K562 (cell line): ENCODE data around the gene LBP. TPM values are rescaled to one million over a fixed set of nuclear protein-coding genes. Genes with fewer than 3 reads are reported as not detected.

ENCODE experiments used
- ATAC-seq: fragments of 200-7000 bp; cut with Tn5 transposase; 3 replicates; pipeline ENCODE4 v1.9.1; 2020; ENCODE audit warnings: moderate library complexity
- BruUV-seq: library from RNA; stranded (reverse); fragments of 400-500 nt; replicated peaks from 2 replicates; lab custom pipeline; 2021; lab: Mats Ljungman, UMichigan
- CTCF ChIA-PET: fragments of 300-600 bp; formaldehyde crosslinking; extraction: SDS; loops from one replicate; lab custom pipeline; 2021; ENCODE audit warnings: low intra/inter-chr PET ratio; lab: Yijun Ruan, JAX
- POLR2A ChIA-PET: fragments of 300-600, 350-650 bp; sonication (Branson Sonifier 250); formaldehyde crosslinking; extraction: SDS; loops from one replicate; lab custom pipeline; 2021; ENCODE audit warnings: antibody characterized with exemption, inconsistent platforms; lab: Yijun Ruan, JAX
- DNase-seq, 4 experiments: peaks; one replicate each; pipeline versions ENCODE4 v3.0.0 to v3.0.0-alpha.2; 2011 to 2018; ENCODE audit warnings: low spot score in 3 of 4, mixed read lengths in 3 of 4; ENCODE audit errors: extremely low read depth in 1 of 4
- FAIRE-seq: peaks from 2 replicates; lab custom pipeline; 2011; peaks lifted over from hg19 to GRCh38; lab: Jason Lieb, UNC
- H2AFZ ChIP-seq: 2 replicates; pipeline ENCODE4 v1.6.0; 2011; ENCODE audit warnings: low read depth, low read length, control low read depth, inconsistent platforms
- H3K27ac ChIP-seq: fragments of 200-600 bp; 3 replicates; pipeline ENCODE4 v1.8.0; 2011; ENCODE audit warnings: low read depth, mild to moderate bottlenecking, control low read depth, inconsistent platforms, low read length, moderate library complexity, mixed read lengths; ENCODE audit errors: extremely low read depth
- H3K27me3 ChIP-seq, 2 experiments: fragments of 300-600 bp in 1 of 2; 2 replicates in 1 of 2; 3 replicates in 1 of 2; pipeline versions ENCODE4 v1.6.0 to v1.8.0; 2011; ENCODE audit warnings: inconsistent platforms in 2 of 2, low read length in 2 of 2, mild to moderate bottlenecking in 1 of 2, mixed read lengths in 1 of 2, moderate library complexity in 1 of 2; ENCODE audit not compliant: control insufficient read depth in 2 of 2, insufficient read depth in 2 of 2
- H3K36me3 ChIP-seq: fragments of 300-600 bp; 3 replicates; pipeline ENCODE4 v1.8.0; 2011; ENCODE audit warnings: mild to moderate bottlenecking, low read length, inconsistent platforms; ENCODE audit not compliant: control insufficient read depth, insufficient read depth
- H3K4me1 ChIP-seq, 2 experiments: fragments of 200-600 bp in 1 of 2; replicated peaks in 1 of 2; 2 replicates in 1 of 2; 3 replicates in 1 of 2; pipeline versions ENCODE4 v1.5.1 to v1.8.0; 2011; ENCODE audit warnings: inconsistent platforms in 2 of 2, low read length in 2 of 2, mild to moderate bottlenecking in 1 of 2, mixed read lengths in 1 of 2, moderate library complexity in 1 of 2; ENCODE audit not compliant: control insufficient read depth in 2 of 2, insufficient read depth in 2 of 2
- H3K4me2 ChIP-seq: 2 replicates; pipeline ENCODE4 v1.6.1; 2011; ENCODE audit warnings: low read length, control low read depth, inconsistent platforms, mixed read lengths; ENCODE audit not compliant: insufficient read depth
- H3K4me3 ChIP-seq: fragments of 200-600 bp; sonication (generic), shearing (Covaris generic); 2 replicates; pipeline ENCODE4 v1.5.1; 2016; ENCODE audit warnings: control low read depth, inconsistent platforms
- H3K79me2 ChIP-seq: fragments of 200-600 bp; 3 replicates; pipeline ENCODE4 v1.8.0; 2011; ENCODE audit warnings: low read length, inconsistent platforms; ENCODE audit not compliant: control insufficient read depth, insufficient read depth
- H3K9ac ChIP-seq, 2 experiments: 2 replicates each; pipeline versions ENCODE4 v1.6.0 to v1.6.1; 2011; ENCODE audit warnings: low read depth in 2 of 2, low read length in 2 of 2, control low read depth in 1 of 2, inconsistent platforms in 1 of 2, mild to moderate bottlenecking in 1 of 2, mixed read lengths in 1 of 2; ENCODE audit not compliant: insufficient read depth in 1 of 2
- H3K9me1 ChIP-seq: one replicate; pipeline ENCODE4 v1.6.0; 2011; ENCODE audit warnings: inconsistent platforms, mild to moderate bottlenecking, low read length, moderate library complexity; ENCODE audit not compliant: control insufficient read depth, insufficient read depth
- H3K9me3 ChIP-seq: replicated peaks from 2 replicates; pipeline ENCODE4 v1.5.1; 2011; ENCODE audit warnings: low read depth, low read length, inconsistent platforms; ENCODE audit not compliant: control insufficient read depth, insufficient read depth
- H4K20me1 ChIP-seq: replicated peaks from 2 replicates; pipeline ENCODE4 v1.6.1; 2011; ENCODE audit warnings: low read length, inconsistent platforms, mixed read lengths; ENCODE audit not compliant: control insufficient read depth, insufficient read depth
- BRCA1 ChIP-seq, 2 experiments: fragments of 450-650 bp in 1 of 2; sonication (generic) in 1 of 2; formaldehyde crosslinking in 1 of 2; IDR thresholded peaks; 2 replicates each; pipeline versions ENCODE4 v1.5.0 to v1.6.1; 2017 to 2020; ENCODE audit warnings: mild to moderate bottlenecking in 1 of 2, missing genetic modification reagents in 1 of 2
- FOXK1 ChIP-seq: sonication (generic); formaldehyde crosslinking; IDR thresholded peaks from 2 replicates; pipeline ENCODE4 v1.8.0; 2022; ENCODE audit warnings: missing genetic modification reagents, mild to moderate bottlenecking, borderline replicate concordance
- JUNB ChIP-seq: fragments of 450-650 bp; formaldehyde crosslinking; conservative IDR thresholded peaks from 2 replicates; pipeline ENCODE4 v1.4.0; 2020; ENCODE audit warnings: mild to moderate bottlenecking
- KAT8 ChIP-seq: fragments of 450-650 bp; IDR thresholded peaks from 2 replicates; pipeline ENCODE4 v1.6.1; 2016; ENCODE audit warnings: low read depth, mild to moderate bottlenecking
- MYBL2 ChIP-seq, 2 experiments: fragments of 450-650 bp in 1 of 2; sonication (generic) in 1 of 2; formaldehyde crosslinking in 1 of 2; IDR thresholded peaks; 2 replicates each; pipeline versions ENCODE4 v1.6.1 to v1.8.1; 2017 to 2022; ENCODE audit warnings: borderline replicate concordance in 1 of 2, inconsistent platforms in 1 of 2, low read depth in 1 of 2, mild to moderate bottlenecking in 1 of 2, missing genetic modification reagents in 1 of 2, moderate library complexity in 1 of 2
- NFE2 ChIP-seq: IDR thresholded peaks from 2 replicates; pipeline ENCODE4 v1.6.1; 2014; ENCODE audit warnings: antibody characterized with exemption, low read depth
- POLR2H ChIP-seq: IDR thresholded peaks from 2 replicates; pipeline ENCODE4 v1.6.1; 2016; ENCODE audit warnings: missing genetic modification characterization, low read depth, mild to moderate bottlenecking, control low read depth, missing compliant biosample characterization, moderate library complexity
- RBM25 ChIP-seq: fragments of 200-400 bp; formaldehyde crosslinking; IDR thresholded peaks from 2 replicates; pipeline ENCODE4 v1.6.1; 2018; ENCODE audit warnings: low read length, low read depth, moderate library complexity; ENCODE audit not compliant: severe bottlenecking
- RBM39 ChIP-seq: fragments of 200-400 bp; formaldehyde crosslinking; optimal IDR thresholded peaks from 2 replicates; pipeline ENCODE3; 2018; ENCODE audit warnings: low read depth, low read length
- TGIF2 ChIP-seq: sonication (generic); formaldehyde crosslinking; IDR thresholded peaks from 2 replicates; pipeline ENCODE4 v1.8.1; 2022; ENCODE audit warnings: mild to moderate bottlenecking, missing genetic modification reagents, moderate library complexity
- ZSCAN29 ChIP-seq: fragments of 450-650 bp; IDR thresholded peaks from 2 replicates; pipeline ENCODE4 v1.6.1; 2017
- WGBS: fragments of 100-300 bp; shearing (Covaris generic); methylation state at CpG from one replicate; pipeline ENCODE4 v1.1.6; 2016; ENCODE audit warnings: low coverage, mixed read lengths; ENCODE audit not compliant: insufficient coverage; ENCODE audit errors: missing lambda C conversion rate; 5-methylcytosine and 5-hydroxymethylcytosine counted together
- in situ Hi-C: fragments of 300-500 bp; cut with MboI; formaldehyde crosslinking; loops from 4 replicates; pipeline ENCODE4 v1.15.0; 2018; ENCODE audit warnings: inconsistent platforms, mixed read lengths
- intact Hi-C: fragments of 100-400 bp; cut with micrococcal nuclease; formaldehyde crosslinking; loops from 2 replicates; pipeline ENCODE4 v1.14.2; 2022
- polyA plus RNA-seq, 8 experiments: library from polyadenylated mRNA; depleted of rRNA in 4 of 8; stranded (reverse) in 5 of 8; unstranded in 3 of 8; fragments of >200 nt; fragmentation: Nextera tagmentation in 2 of 8; fragmentation: Illumina TruSeq in 1 of 8; extraction: Ambion mirVana in 2 of 8; extraction: Trizol in 1 of 8; gene quantifications; 2 replicates each; pipeline versions ENCODE4 v1.2.1 to v1.2.3, GENCODE V29; 2011 to 2014; ENCODE audit warnings: inconsistent platforms in 1 of 8, missing spikeins in 1 of 8
- total RNA-seq, 7 experiments: library from RNA; depleted of rRNA in 6 of 7; stranded (reverse); fragments of >200 nt in 6 of 7; fragmentation: Illumina TruSeq in 2 of 7; extraction: Trizol in 2 of 7; gene quantifications; 2 replicates each; pipeline versions ENCODE4 v1.2.1 to v1.2.3, GENCODE V29; 2011 to 2021; ENCODE audit warnings: low replicate concordance in 1 of 7
- TF ChIP-seq, protein P1 (sequence below), 2 experiments: fragments of 250-450 bp in 1 of 2; fragments of 450-650 bp in 1 of 2; sonication (Bioruptor Pico) in 1 of 2; IDR thresholded peaks; 2 replicates each; pipeline versions ENCODE4 v1.6.1 to v1.8.0; 2016 to 2021; ENCODE audit warnings: mild to moderate bottlenecking in 2 of 2, moderate library complexity in 2 of 2, missing compliant biosample characterization in 1 of 2, missing genetic modification characterization in 1 of 2
- TF ChIP-seq, protein P2 (sequence below): fragments of 250-450 bp; sonication (Bioruptor Pico); IDR thresholded peaks from 2 replicates; pipeline ENCODE4 v1.8.0; 2021; ENCODE audit warnings: moderate library complexity, mild to moderate bottlenecking, inconsistent platforms

Gene LBP
- total and polyA plus RNA-seq, 9 of the 15 experiments (the other 6 are each of a cell fraction or from before 2014, with no cell fraction given): 0.06 to 0.31 (median 0.09) TPM; not detected in 3

GRCh38 chr20:38305541-38305940, 40.7 kb upstream of the LBP start:
- intact Hi-C loops (no loop called here), in situ Hi-C loops (no loop called here)
- H4K20me1 ChIP-seq: no peaks in the 10 kb centered on the region
- no peaks in the 10 kb centered on the region for H3K79me2 ChIP-seq
- BruUV-seq: no TSS peak
- no peak overlapping the region for H3K9ac ChIP-seq
- no peak for TF ChIP-seq BRCA1 (IDR thresholded peaks at IDR 0.05)
- no peak for TF ChIP-seq BRCA1 (CRISPR knock-in tag; IDR thresholded peaks at IDR 0.05)
- TF ChIP-seq RBM25: peak; percentile 58
- WGBS: 0% methylated on average over 4 of the region's 4 CpGs
- H3K4me2 ChIP-seq: no peak overlapping the region
- no peak overlapping the region for H3K27ac ChIP-seq
- ATAC-seq (no peak), DNase-seq (no peak), FAIRE-seq (no peak)
- H3K9me3 ChIP-seq: 0 out of 2 replicates have a peak, but pooled peaks cover 6% of the 10 kb centered on the region
- H3K4me1 ChIP-seq: peaks cover 0 to 6% of the 10 kb centered on the region in 2 experiments; a peak in 1 of 5 replicates
- H3K36me3 ChIP-seq: no peaks in the 10 kb centered on the region
- ChIA-PET POLR2A (interaction anchor here (0.7 to 0.8 kb wide), 2 partner anchors 216 to 249 kb away, joined by 3 to 4 read pairs; no protein-coding TSS in a partner anchor), CTCF (no interaction called here)
- H3K9me1 ChIP-seq: no peaks in the 10 kb centered on the region
- H3K27me3 ChIP-seq: peaks cover 17 to 34% of the 10 kb centered on the region in 2 experiments; a peak in 4 of 5 replicates
- no peak overlapping the region for H3K4me3 ChIP-seq
- no peak overlapping the region for H2AFZ ChIP-seq

DNA sequence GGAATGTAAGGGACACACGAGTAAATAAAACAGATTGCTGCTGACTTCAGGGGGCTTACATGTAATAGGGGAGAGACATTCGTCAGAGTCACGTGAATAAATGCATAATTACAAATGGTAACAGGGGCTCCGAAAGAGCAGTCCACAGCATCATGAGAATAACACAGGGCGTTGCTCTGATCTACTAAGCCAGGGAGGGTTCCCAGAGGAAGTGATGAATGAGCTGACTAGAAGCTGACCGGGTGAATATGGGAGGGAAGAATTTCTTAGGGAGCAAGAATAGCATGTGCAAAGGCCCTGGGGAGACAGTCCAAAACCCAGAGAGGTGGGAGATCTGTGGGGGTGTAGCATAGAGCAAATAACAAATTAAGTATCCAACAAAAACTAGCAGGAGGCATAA, 39.9 kb upstream of the LBP start:
- no peak overlapping the region for H3K4me2 ChIP-seq
- no peaks in the 10 kb centered on the region for H3K79me2 ChIP-seq
- in situ Hi-C loops: no loop called here
- H3K9me3 ChIP-seq: 0 out of 2 replicates have a peak, but pooled peaks cover 6% of the 10 kb centered on the region
- no peak overlapping the region for H3K9ac ChIP-seq
- intact Hi-C loops: no loop called here
- H3K27me3 ChIP-seq: peaks cover 15 to 32% of the 10 kb centered on the region in 2 experiments
- no peak overlapping the region for H3K27ac ChIP-seq
- no peaks in the 10 kb centered on the region for H4K20me1 ChIP-seq
- FAIRE-seq (no peak), DNase-seq (no peak), ATAC-seq (no peak)
- H2AFZ ChIP-seq: no peak overlapping the region
- 3% methylated on average over 5 of the region's 6 CpGs for WGBS
- ChIA-PET POLR2A (interaction anchor here (0.6 to 0.8 kb wide), 2 partner anchors 217 to 1165 kb away, joined by 3 read pairs; no protein-coding TSS in a partner anchor), CTCF (interaction anchor here (0.5 kb wide), 1 partner anchor 10 kb away, joined by 3 read pairs; no protein-coding TSS in a partner anchor)
- H3K4me1 ChIP-seq: peaks cover 0 to 6% of the 10 kb centered on the region in 2 experiments; a peak in 1 of 5 replicates
- H3K4me3 ChIP-seq: no peak overlapping the region
- H3K36me3 ChIP-seq: no peaks in the 10 kb centered on the region
- no TSS peak for BruUV-seq
- no peaks in the 10 kb centered on the region for H3K9me1 ChIP-seq
- no peak for TF ChIP-seq KAT8
- no peak for TF ChIP-seq POLR2H (tag)
- TF ChIP-seq JUNB (CRISPR knock-in tag): no peak
- TF ChIP-seq ZSCAN29: no peak
- no peak for TF ChIP-seq TGIF2 (CRISPR knock-in tag)
- TF ChIP-seq, protein P1, sequence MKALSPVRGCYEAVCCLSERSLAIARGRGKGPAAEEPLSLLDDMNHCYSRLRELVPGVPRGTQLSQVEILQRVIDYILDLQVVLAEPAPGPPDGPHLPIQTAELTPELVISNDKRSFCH (CRISPR knock-in tag; IDR thresholded peaks at IDR 0.05): no peak
- TF ChIP-seq, protein P1 (tag; IDR thresholded peaks at IDR 0.05): no peak
- no peak for TF ChIP-seq RBM39
- no peak for TF ChIP-seq NFE2
- TF ChIP-seq, protein P2, sequence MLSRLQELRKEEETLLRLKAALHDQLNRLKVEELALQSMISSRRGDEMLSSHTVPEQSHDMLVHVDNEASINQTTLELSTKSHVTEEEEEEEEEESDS: no peak
- no peak for TF ChIP-seq FOXK1 (CRISPR knock-in tag)
- TF ChIP-seq MYBL2 (IDR thresholded peaks at IDR 0.05; ENCODE audit: low read depth): no peak
- TF ChIP-seq MYBL2 (CRISPR knock-in tag; IDR thresholded peaks at IDR 0.05; ENCODE audit: borderline replicate concordance): no peak
